ENCODE data around the gene FKBP5.
"Not testable (repeated sequence)": the region's sequence is repeated elsewhere in the genome, so short reads cannot be mapped to it uniquely, and the experiment has no call there.

FKBP5 gene

DNA sequence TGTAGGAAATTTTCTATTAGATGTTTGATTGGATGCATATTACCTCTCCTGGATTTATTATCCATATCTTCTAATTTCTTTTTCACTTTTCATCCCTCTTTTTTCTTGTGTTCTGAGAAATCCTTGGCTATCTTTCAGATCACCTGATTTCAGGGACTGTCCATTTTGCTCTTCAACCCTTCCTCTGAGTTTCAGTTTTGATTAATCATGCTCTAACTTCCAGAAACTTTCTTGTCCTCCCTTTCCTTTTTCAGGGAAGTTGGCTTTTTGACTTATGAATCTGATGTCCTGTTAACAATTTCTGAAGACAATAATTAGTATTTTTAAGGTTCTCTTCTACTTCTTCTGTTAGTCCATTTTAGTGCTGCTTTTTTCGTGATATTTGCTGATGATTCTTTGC is 79.1 kb downstream of the FKBP5 start:
- no peak for DNase-seq (ENCODE audit: low read depth)

DNA sequence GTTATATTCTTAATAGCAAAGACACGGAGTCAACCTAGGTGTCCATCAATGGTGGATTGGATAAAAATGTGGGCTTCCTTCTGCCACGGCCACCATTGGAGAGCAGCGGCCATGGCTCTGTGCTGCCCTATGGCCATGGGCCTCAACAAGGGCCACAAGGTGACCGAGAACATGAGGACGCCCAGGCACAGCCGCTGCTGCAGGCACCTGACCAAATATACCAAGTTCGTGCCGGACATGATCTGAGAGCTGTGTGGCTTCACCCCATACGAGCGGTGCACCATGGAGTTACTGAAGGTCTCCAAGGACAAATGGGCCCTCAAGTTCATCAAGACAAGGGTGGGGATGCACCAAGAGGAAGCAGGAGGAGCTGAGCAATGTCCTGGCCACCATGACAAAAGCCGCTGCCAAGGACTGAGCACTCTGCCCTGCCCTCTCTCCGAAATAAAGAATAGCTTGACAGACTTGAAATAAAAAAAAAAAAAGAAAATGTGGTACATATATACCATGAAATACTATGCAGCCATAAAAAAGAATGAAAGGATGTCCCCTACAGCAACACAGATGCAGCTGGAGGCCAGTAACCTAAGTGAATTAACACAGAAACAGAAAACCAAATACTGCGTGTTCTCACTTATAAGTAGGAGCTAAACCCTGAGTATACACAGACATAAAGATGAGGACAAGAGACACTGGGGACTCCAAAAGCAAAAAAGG is 81.0 kb downstream of the FKBP5 start:
- DNase-seq (ENCODE audit: low read depth) = no peak

GRCh38 chr6:35605600-35605999 is 83.1 kb downstream of the FKBP5 start:
- no peak for DNase-seq (ENCODE audit: low read depth)

DNA sequence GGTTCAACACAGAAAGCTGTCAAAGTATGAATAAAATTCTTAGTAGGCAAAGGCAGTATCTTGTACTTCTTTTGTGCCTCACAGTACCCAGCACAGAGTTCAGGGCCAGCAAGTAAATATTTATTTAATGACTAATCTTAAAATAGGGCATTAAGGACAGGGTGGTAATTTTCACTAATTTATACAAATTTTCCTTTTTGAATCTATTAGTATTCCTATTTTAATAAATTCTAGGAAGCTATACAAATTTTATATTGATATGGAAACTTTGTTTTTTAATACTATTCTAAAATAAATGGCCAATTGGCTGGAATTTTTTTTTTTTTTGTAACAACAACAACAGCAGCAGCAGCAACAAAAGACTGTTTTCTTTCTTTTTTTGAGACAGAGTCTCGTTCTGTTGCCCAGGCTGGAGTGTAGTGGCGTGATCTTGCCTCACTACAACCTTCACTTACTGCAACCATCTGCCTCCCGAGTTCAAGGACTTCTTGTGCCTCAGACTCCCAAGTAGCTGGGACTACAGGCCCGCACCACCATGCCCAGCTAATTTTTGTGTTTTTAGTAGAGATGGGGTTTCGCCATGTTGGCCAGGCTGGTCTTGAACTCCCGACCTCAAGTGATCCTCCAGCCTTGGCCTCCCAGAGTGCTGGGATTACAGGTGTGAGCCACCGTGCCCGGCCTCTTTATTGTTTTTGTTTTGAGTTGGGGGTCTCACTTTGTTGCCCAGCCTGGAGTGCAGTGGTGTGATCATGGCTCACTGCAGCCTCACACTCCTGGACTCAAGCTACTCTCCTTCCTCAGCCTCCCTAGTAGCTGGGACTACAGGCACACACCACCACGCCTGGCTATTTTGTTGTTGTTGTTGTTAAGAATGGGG is 85.2 kb downstream of the FKBP5 start:
- no peak for DNase-seq (ENCODE audit: low read depth)

DNA sequence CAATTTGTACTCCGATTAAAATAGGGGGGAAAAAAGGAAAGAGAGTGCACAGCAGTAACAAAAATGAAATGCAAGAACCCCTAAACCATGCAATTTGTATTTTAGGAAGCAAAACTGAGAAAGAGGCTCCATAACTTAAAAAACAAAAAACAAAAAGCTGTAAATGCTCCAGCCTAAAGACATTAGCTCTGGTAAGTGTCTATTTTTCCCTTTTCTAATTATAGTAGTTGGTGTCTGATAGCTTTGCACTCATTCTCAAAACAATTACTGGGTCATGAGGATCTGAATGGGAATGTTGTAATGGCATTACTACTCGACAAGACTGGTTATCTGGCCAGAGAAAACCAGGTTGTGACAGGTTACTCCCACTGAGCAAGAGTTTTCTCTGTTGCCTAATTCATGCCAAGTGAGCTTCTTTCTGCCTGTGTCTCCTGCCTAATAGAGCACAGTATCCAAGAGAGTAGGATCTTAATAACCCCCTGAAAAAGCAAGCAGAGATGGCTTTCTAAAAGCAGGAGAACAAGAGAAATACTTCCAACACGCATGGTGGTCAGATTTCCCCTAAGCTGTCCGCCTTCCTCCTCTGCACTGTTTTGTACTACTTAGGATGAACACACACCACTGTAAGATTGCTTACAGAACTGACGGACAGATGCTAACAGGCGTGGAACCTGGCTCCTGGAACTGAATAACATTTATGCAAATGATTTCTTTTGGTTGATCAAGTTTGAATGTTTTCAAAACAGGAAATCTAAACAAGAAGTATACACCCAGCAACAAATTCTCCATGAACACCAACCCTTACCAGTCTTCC is 86.4 kb downstream of the FKBP5 start:
- DNase-seq (ENCODE audit: low read depth) = no peak

DNA sequence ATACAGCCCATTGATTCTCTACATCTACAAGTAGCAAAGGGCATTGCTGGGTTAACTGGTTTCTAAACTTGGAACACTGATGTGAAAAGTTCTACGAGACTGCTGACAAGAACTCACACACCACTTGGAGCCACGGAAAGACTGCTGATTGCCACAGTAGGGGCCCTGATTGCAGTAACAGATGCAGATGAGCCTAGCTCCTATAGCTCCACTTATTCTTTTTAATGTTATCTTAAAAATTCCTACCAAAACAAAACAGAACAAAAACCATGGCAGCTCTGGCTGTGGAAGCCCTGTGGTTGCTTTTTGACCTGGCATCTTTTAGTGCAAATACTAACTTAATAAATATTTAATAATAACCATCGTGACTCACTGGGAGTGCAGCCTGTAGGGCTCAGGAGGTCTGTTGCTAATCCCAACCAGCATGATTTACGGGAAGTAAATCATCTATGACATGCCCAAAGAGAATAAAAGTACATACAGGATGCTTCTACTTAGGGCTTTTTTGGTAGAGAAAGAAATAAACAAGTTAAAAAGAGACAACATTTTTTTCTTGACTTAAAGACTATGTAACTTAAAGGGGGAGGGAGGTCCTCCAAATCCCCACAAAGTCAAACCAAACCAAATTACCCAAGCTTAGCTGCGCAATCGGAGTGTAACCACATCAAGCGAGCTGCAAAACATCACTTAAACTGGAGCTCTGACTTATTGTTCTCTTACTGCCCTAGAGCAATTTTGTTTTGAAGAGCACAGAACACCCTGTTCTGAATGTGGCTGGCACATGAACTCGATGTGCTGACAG is 87.2 kb downstream of the FKBP5 start:
- DNase-seq (ENCODE audit: low read depth) = no peak

- no peak for DNase-seq (ENCODE audit: low read depth)
Observed at GRCh38 chr6:35600659-35601125, 88.0 kb downstream of the FKBP5 start.

DNA sequence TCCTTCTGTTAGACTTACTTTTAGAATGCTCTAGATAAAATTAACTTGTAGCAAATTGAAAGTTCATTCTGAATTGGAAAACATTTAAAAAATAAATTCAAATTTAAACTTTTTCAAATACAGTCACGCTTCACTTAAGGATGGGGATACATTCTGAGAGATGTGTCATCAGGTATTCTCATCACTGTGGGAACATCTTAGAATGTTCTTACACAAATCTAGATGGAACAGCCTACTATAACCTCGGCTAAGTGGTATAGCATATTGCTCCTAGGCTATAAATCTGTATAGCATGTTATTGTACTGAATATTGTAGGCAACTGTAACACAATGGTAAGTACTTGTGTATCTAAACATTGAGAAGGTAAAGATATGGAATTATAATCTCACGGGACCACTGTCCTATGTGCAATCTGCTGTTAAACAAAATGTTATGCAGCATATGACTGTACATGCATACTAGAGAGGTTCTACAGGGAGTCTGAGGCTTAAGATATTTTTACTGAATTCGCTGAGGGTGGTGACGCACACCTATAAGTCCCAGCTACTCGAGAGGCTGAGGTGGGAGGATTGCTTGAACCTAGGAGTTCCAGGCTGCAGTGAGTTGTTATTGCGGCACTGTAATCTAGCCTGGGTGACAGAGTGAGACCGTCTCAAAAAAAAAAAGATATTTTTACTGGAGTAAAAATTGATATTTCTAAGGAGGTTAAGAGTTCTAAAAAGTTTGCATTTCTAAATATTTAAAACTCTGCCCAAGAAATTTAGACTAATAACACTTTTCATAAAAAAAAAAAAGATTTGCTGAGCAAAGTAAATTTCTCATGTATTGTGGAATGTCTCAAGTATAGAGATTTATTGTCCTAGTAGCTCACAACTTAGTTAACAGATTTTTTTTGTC is 88.7 kb downstream of the FKBP5 start:
- no peak for DNase-seq (ENCODE audit: low read depth)

- not testable (repeated sequence) for DNase-seq (ENCODE audit: low read depth)
Observed at GRCh38 chr6:35598621-35599020, 90.1 kb downstream of the FKBP5 start.

DNA sequence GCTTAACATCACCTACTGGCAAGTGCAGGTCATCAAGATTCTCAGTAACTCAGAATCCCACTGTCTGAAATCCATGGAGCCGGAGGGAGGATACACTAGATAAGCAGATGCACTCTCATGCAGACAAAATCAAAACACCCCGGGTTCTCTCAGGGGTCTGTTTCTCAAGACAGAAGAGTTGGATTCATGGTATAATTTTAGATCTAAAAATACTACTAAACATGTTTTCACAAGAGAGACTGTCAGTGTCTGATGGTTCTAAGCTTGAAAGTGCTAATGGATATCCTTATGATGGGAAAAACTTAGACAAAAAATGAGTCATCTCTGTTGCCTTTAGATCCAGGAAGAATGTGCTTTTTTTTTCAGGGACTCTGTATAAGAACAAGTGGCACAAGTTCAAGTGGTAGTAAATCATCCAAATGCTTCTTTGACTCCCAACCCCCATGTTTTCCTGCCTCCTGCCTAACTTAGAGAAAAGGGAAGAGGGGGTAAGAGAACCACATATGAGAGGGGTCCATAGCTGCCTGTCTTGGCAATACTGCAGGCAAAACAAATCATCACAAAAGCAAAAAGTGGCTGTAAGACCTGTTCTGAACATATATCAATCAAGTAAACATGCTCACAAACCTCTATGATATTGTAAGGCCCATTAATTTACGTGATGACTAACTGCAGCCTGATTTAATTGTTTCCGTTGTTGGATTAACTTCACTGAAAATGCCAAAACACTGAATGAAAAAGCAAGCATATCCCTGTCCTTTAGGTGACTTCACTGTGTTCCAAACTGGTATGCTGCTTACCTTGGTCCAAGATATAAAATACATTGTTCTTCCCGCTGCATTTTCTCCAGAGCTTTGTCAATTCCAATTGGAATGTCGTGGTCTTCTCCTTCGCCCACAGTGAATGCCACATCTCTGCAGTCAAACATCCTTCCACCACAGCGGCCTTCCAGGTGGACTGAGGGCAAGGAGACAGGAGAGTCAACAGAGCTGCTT is 92.0 kb downstream of the FKBP5 start:
- DNase-seq (ENCODE audit: low read depth) = no peak

GRCh38 chr6:35594503-35595186 is 94.1 kb downstream of the FKBP5 start:
- no peak for DNase-seq (ENCODE audit: low read depth)

DNA sequence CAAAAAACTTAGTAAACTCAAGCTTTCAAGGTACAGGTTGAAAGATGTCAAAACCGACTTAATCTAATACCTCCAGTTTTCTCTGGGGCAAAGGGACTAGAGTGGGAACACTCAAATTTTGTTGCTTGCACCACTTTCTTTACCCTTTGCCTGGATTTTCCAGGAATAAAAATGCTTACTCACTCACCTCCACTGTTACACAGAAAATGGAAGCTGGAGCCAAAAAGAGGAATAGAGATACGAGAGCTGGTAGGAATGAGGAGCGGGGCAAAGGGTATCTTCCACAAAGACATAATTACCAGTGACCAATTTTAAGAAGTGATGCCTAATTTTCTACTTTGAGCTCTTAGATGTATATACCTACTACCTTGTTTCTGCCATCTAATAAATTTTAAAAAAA is 96.5 kb downstream of the FKBP5 start:
- no peak for DNase-seq (ENCODE audit: low read depth)

GRCh38 chr6:35590622-35591066 is 98.1 kb downstream of the FKBP5 start:
- DNase-seq (ENCODE audit: low read depth) = no peak

GRCh38 chr6:35589904-35590303 is 98.8 kb downstream of the FKBP5 start:
- DNase-seq (ENCODE audit: low read depth) = no peak

DNA sequence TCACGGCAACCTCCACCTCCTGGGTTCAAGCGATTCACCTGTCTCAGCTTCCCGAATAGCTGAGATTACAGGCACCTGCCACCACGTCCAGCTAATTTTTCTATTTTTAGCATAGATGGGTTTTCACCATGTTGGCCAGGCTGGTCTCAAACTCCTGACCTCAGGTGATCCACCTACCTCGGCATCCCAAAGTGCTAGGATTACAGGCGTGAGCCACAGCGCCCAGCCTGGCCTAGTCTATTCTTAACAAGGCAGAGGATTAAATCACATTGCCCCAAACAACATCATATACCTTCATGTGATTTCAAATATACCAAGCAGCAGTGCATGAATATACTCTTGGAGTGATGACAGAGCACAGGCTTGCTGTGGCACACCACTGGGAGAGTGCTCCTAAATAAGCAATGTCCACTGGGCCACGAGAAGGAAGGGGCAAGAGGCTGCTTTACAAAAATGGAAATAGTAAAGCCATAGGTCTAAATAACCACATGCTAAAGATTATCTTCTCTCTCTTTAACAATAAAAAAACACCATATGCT is 99.4 kb downstream of the FKBP5 start:
- DNase-seq (ENCODE audit: low read depth) = no peak

- no peak for DNase-seq (ENCODE audit: low read depth)
Observed at GRCh38 chr6:35587167-35587566, 101.5 kb downstream of the FKBP5 start.

DNA sequence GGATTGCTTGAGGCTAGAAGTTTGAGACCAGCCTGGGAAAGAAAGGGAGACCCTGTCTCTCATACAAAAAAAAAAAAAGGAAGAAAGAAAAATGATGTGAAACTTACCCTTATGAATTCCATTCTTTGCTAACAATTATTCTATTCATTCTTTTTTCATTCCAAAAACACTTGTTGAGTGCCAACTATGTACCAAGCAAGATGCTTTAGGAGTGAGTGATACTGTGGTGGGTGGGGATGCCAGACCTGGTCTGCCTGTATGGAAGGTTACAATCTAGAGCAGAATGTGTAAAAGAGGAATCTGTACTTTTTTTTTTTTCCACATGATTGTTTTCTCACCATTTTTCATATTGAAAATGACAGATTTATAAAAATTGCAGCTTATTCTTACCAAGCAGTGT is 102.2 kb downstream of the FKBP5 start:
- DNase-seq (ENCODE audit: low read depth) = no peak

- DNase-seq (ENCODE audit: low read depth) = no peak
Observed at GRCh38 chr6:35585658-35586057, 103.1 kb downstream of the FKBP5 start.
